Measurements from ENCODE around the gene HPCA.

The HPCA gene

GRCh38 chr1:32865639-32866405 is 20.5 kb upstream of the HPCA start:
- H3K9me3 ChIP-seq (ENCODE audit: low read length): no peaks in the 10 kb centered on the region
- no peaks in the 10 kb centered on the region for H3K27me3 ChIP-seq (ENCODE audit: insufficient read depth, low read length)
- H2AFZ ChIP-seq (ENCODE audit: low read depth, low read length): no peak overlapping the region
- peaks cover 30% of the 10 kb centered on the region for H3K36me3 ChIP-seq (ENCODE audit: insufficient read depth, low read length)
- peaks cover 9% of the 10 kb centered on the region for H3K4me1 ChIP-seq (ENCODE audit: insufficient read depth, low read length)
- no peak overlapping the region for H3K4me3 ChIP-seq (ENCODE audit: low read length)

DNA sequence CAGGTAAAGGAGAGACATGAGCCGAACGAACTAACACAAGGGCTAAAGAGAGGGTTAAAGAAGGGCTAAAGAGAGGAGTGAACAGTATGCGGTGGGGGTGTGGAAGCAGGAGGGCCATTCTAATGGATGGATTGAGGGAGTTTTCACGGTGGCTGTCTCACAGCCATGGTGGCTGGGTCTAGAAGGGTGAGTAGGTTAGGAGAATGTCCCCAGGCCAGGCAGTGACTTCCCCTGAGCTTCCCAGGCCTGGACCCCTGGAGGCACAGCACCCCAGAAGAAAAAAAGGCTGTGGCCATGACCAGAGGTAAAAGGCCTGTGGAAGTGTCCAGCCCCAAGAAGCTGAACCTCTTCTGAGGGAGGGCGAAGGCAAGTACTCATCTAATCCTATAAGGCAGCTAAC is 19.1 kb upstream of the HPCA start:
- no peaks in the 10 kb centered on the region for H3K27me3 ChIP-seq (ENCODE audit: insufficient read depth, low read length)
- H3K36me3 ChIP-seq (ENCODE audit: insufficient read depth, low read length): peaks cover 23% of the 10 kb centered on the region
- peaks cover 19% of the 10 kb centered on the region for H3K4me1 ChIP-seq (ENCODE audit: insufficient read depth, low read length)
- no peak overlapping the region for H3K4me3 ChIP-seq (ENCODE audit: low read length)
- H2AFZ ChIP-seq (ENCODE audit: low read depth, low read length): no peak overlapping the region
- no peaks in the 10 kb centered on the region for H3K9me3 ChIP-seq (ENCODE audit: low read length)

GRCh38 chr1:32867671-32868070 is 18.6 kb upstream of the HPCA start:
- Histone ChIP-seq H3K36me3 (ENCODE audit: insufficient read depth, low read length) (peaks cover 18% of the 10 kb centered on the region), H3K27me3 (ENCODE audit: insufficient read depth, low read length) (no peaks in the 10 kb centered on the region), H3K9me3 (ENCODE audit: low read length) (no peaks in the 10 kb centered on the region), H2AFZ (ENCODE audit: low read depth, low read length) (no peak overlapping the region), H3K4me1 (ENCODE audit: insufficient read depth, low read length) (peaks cover 21% of the 10 kb centered on the region), H3K4me3 (ENCODE audit: low read length) (no peak overlapping the region)

DNA sequence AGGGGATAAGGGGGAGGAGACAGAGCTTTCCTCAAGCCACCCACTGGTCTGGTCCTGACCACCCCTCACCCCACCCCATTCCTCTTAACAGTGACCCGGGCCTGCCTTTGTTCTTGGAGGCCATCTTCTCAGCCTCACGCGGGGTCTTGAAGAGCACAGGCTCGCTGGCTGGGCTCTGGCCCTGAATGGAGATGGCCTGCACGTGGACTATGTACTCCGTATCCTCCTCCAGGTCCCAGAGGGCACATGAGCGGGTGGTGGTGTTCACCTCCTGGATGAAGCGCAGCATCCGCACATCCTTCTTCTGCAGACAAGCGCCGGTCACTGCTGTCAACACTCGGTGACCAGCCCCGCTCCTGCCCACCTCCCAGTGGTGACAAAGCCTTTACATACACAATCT is 18.2 kb upstream of the HPCA start:
- Histone ChIP-seq H2AFZ (ENCODE audit: low read depth, low read length) (no peak overlapping the region), H3K9me3 (ENCODE audit: low read length) (no peaks in the 10 kb centered on the region), H3K27me3 (ENCODE audit: insufficient read depth, low read length) (no peaks in the 10 kb centered on the region), H3K4me1 (ENCODE audit: insufficient read depth, low read length) (peaks cover 21% of the 10 kb centered on the region), H3K36me3 (ENCODE audit: insufficient read depth, low read length) (peaks cover 17% of the 10 kb centered on the region), H3K4me3 (ENCODE audit: low read length) (no peak overlapping the region)

GRCh38 chr1:32868806-32869455 is 17.4 kb upstream of the HPCA start:
- Histone ChIP-seq H3K4me3 (ENCODE audit: low read length) (no peak overlapping the region), H3K9me3 (ENCODE audit: low read length) (no peaks in the 10 kb centered on the region), H3K27me3 (ENCODE audit: insufficient read depth, low read length) (no peaks in the 10 kb centered on the region), H3K4me1 (ENCODE audit: insufficient read depth, low read length) (peaks cover 21% of the 10 kb centered on the region), H3K36me3 (ENCODE audit: insufficient read depth, low read length) (peaks cover 9% of the 10 kb centered on the region), H2AFZ (ENCODE audit: low read depth, low read length) (no peak overlapping the region)

DNA sequence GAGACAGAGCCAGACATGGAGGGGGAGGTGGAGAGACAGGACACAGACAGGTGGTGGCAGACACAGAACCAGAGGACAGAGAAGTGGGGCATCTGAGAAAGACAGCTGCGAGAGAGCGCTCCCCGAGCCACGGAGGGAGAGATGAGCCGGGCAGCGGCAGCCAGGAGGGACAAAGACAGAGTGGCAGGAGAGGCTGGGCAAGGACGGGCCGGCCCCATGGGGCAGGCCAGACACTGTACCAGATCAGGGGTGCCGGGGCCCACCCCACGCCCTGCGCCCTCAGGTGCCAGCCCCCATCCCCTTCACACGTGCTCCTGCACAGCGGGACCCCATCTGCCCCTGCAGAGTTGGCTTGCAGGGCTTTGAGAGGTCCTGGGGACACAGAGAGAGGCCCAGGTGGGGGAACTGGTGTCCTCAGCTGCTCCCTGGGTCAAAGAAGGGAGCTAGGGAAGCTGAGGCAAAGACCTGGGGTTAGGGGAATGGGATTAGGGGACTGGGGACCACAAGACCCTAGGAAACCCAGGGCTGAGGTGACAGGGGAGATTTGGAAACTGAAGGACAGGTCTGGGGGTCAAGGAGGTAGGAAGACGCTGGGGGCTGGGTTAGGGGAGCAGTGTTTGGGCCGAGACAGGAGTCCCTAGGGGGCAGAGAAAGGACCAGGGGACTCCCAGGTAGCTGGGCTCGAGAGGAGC is 16.2 kb upstream of the HPCA start:
- Histone ChIP-seq H3K36me3 (ENCODE audit: insufficient read depth, low read length) (no peaks in the 10 kb centered on the region), H3K27me3 (ENCODE audit: insufficient read depth, low read length) (no peaks in the 10 kb centered on the region), H2AFZ (ENCODE audit: low read depth, low read length) (no peak overlapping the region), H3K9me3 (ENCODE audit: low read length) (no peaks in the 10 kb centered on the region), H3K4me1 (ENCODE audit: insufficient read depth, low read length) (peaks cover 21% of the 10 kb centered on the region), H3K4me3 (ENCODE audit: low read length) (peak overlapping the region; percentile 40)

DNA sequence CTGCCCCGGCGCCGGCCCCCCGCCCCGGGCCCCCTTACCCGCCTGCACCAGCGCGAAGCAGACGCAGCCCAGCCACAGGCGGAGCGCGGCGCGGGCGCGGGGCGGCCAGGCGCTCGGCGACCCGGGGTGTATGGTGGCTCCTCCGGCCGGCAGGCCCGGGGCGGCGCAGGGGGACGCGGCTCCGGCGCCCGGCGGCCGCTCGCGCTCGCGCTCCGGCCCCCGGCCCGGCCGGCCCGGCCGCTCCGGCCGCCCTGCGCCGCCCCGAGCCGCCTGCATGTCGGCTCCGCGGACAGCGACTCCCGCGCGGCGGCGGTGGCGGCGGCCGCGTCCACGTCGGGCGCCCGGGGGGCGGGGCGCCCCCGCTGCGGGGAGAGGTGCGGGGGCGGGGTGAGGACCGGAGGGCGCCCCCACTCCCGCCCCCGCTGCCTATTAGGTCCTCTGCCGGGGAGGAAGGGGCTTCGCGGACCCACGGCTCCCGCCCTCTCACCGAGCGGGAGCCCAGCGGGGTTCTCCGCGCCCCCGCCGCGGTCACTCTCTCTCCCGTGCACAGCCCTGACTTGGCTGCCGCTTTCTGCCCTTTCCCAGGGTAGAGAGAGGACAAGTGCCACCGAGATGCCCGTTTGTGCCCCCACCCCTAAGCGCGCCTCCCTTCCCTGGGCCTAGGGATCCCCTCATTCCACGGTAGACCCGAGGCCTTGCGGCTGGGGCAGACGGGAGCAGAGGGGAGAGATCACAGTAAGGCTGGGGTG is 15.5 kb upstream of the HPCA start, which contains the start of gene FNDC5:
FNDC5 (minus strand) TSS at position 298 of the 749 bp plus-strand sequence.
- no peaks in the 10 kb centered on the region for H3K36me3 ChIP-seq (ENCODE audit: insufficient read depth, low read length)
- peak within 1 kb of the TSS; percentile 40 for H3K4me3 ChIP-seq (ENCODE audit: low read length)

DNA sequence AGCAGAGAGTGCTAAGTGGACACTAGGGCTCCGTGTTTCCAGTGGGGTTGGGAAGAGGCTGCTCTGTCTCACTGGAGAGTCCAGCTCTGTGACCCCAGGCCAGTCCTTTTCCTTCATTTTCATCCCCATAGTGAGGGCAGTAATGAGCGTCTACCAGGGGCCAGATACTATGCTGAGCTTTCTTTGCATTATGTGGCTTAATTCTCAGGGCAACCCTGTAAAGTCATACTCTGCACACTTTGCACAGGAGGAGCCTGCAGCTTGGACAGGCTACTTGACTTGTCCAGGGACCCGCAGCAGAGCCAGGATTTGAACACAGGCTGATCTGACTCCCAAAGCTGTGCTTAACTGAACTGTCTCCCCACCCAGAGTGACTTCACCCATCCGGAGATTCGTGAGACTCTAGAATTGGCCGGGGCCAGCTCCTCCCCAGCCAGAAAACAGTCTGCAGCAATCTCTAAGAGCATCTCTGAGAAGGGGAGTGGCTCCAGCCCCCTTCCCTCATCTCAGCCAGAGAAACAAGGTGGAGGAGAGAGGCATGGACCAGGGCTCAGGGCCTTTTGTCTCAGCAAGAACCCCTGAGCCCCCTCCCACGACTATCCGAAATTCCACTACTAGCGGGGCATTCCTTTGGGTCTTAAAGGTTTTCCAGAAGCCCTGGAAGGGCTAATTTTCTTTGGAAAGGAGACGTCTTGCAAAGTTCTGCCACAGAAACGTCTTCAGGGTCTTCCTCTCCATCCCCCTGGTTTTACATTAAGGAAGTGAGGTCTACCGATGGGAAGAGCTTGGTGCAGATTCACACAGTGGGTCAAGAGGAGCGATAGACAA is 14.7 kb upstream of the HPCA start:
- Histone ChIP-seq H3K9me3 (ENCODE audit: low read length) (no peaks in the 10 kb centered on the region), H3K4me3 (ENCODE audit: low read length) (peak overlapping the region; percentile 40), H3K27me3 (ENCODE audit: insufficient read depth, low read length) (no peaks in the 10 kb centered on the region), H3K4me1 (ENCODE audit: insufficient read depth, low read length) (peaks cover 25% of the 10 kb centered on the region), H3K36me3 (ENCODE audit: insufficient read depth, low read length) (no peaks in the 10 kb centered on the region), H2AFZ (ENCODE audit: low read depth, low read length) (peak overlapping the region; percentile 30)

More for the DNA sequence above, 15.5 kb upstream of the HPCA start, which contains the start of gene FNDC5:
- H3K9me3 ChIP-seq (ENCODE audit: low read length): no peaks in the 10 kb centered on the region
- peak within 1 kb of the TSS; percentile 30 for H2AFZ ChIP-seq (ENCODE audit: low read depth, low read length)
- peaks cover 21% of the 10 kb centered on the region for H3K4me1 ChIP-seq (ENCODE audit: insufficient read depth, low read length)
- no peaks in the 10 kb centered on the region for H3K27me3 ChIP-seq (ENCODE audit: insufficient read depth, low read length)

DNA sequence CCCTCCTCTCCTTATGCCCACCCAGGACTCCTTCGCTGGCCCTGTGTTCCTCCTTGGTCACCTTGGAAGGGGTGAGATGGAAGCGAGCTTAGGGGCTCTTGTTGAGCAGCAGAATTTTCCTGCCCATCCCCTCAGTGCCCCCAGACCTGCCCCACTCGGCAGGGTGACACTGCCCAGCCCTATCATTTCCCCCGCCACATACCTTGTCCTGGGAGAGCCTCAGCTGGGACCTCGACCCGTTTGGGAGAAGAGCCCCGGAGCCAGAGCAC is 14.2 kb upstream of the HPCA start:
- H2AFZ ChIP-seq (ENCODE audit: low read depth, low read length): no peak overlapping the region
- peak overlapping the region; percentile 40 for H3K4me3 ChIP-seq (ENCODE audit: low read length)
- H3K27me3 ChIP-seq (ENCODE audit: insufficient read depth, low read length): no peaks in the 10 kb centered on the region
- H3K36me3 ChIP-seq (ENCODE audit: insufficient read depth, low read length): no peaks in the 10 kb centered on the region
- H3K9me3 ChIP-seq (ENCODE audit: low read length): no peaks in the 10 kb centered on the region
- H3K4me1 ChIP-seq (ENCODE audit: insufficient read depth, low read length): peaks cover 25% of the 10 kb centered on the region

DNA sequence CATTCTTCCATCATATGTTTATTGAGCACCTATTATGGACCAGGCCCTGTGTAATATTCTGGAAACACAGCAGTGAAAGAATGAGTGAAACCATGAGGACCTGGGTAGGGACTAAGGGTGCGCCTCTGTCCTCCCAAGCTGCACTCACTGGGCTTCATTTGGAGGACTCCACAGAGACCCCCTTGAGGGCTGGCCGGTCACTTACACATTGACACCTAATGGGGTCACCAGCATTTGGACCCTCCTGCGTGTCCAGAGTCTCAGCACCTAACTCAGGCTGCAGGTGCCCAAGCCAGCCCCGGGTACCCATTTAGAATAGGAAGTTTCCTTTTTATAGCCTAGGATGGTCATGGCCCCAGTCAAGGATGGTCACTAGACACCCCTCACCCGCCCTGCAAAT is 12.8 kb upstream of the HPCA start:
- no peaks in the 10 kb centered on the region for H3K9me3 ChIP-seq (ENCODE audit: low read length)
- peaks cover 28% of the 10 kb centered on the region for H3K4me1 ChIP-seq (ENCODE audit: insufficient read depth, low read length)
- H3K27me3 ChIP-seq (ENCODE audit: insufficient read depth, low read length): no peaks in the 10 kb centered on the region
- H3K36me3 ChIP-seq (ENCODE audit: insufficient read depth, low read length): no peaks in the 10 kb centered on the region
- H3K4me3 ChIP-seq (ENCODE audit: low read length): no peak overlapping the region
- no peak overlapping the region for H2AFZ ChIP-seq (ENCODE audit: low read depth, low read length)

GRCh38 chr1:32874860-32875752 is 11.2 kb upstream of the HPCA start:
- H3K27me3 ChIP-seq (ENCODE audit: insufficient read depth, low read length): no peaks in the 10 kb centered on the region
- H3K4me3 ChIP-seq (ENCODE audit: low read length): no peak overlapping the region
- no peaks in the 10 kb centered on the region for H3K36me3 ChIP-seq (ENCODE audit: insufficient read depth, low read length)
- H3K4me1 ChIP-seq (ENCODE audit: insufficient read depth, low read length): peaks cover 22% of the 10 kb centered on the region
- H2AFZ ChIP-seq (ENCODE audit: low read depth, low read length): no peak overlapping the region
- no peaks in the 10 kb centered on the region for H3K9me3 ChIP-seq (ENCODE audit: low read length)

Data from neuron (in vitro differentiated cells).